HEK293 (cell line): ENCODE results near the gene ZNF35.

Experiments
- CTCF ChIA-PET: fragments of 350-600 bp; formaldehyde crosslinking; extraction: SDS; loops from one replicate; lab custom pipeline; 2021; ENCODE audit warnings: antibody characterized with exemption; lab: Yijun Ruan, JAX
- POLR2A ChIA-PET: fragments of 300-600 bp; formaldehyde crosslinking; extraction: SDS; loops from one replicate; lab custom pipeline; 2020; ENCODE audit warnings: antibody characterized with exemption, inconsistent platforms; lab: Yijun Ruan, JAX
- H3K27ac ChIP-seq: fragments of 200-500 bp; sonication (Bioruptor generic); 2 replicates; pipeline ENCODE4 v1.5.1; 2014; ENCODE audit warnings: low read depth, low read length, control low read depth, inconsistent platforms; ENCODE audit errors: extremely low read depth
- H3K36me3 ChIP-seq, 2 experiments: fragments of 200-500 bp in 1 of 2; sonication (Bioruptor generic) in 1 of 2; 1 replicate in 1 of 2; 2 replicates in 1 of 2; pipeline ENCODE4 v1.5.1; 2014 to 2017; ENCODE audit warnings: inconsistent platforms in 2 of 2, low read length in 2 of 2; ENCODE audit not compliant: control insufficient read depth in 2 of 2, insufficient read depth in 1 of 2
- H3K4me1 ChIP-seq: fragments of 200-500 bp; sonication (Bioruptor generic); 2 replicates; pipeline ENCODE4 v1.5.1; 2014; ENCODE audit warnings: mild to moderate bottlenecking, low read length, inconsistent platforms; ENCODE audit not compliant: control insufficient read depth, insufficient read depth
- H3K4me3 ChIP-seq: 2 replicates; pipeline ENCODE4 v1.5.1; 2011; ENCODE audit warnings: low read depth, mild to moderate bottlenecking, control low read depth, low read length, moderate library complexity
- H3K9me3 ChIP-seq: fragments of 200-500 bp; sonication (Bioruptor generic); 2 replicates; pipeline ENCODE4 v1.5.1; 2014; ENCODE audit warnings: low read depth, low read length, inconsistent platforms; ENCODE audit not compliant: control insufficient read depth, insufficient read depth
- GLI4 ChIP-seq: fragments of 450-650 bp; formaldehyde crosslinking; IDR thresholded peaks from 2 replicates; pipeline ENCODE4 v1.5.1; 2016; ENCODE audit warnings: missing biosample characterization, missing genetic modification characterization
- GLIS2 ChIP-seq: fragments of 450-650 bp; formaldehyde crosslinking; IDR thresholded peaks from 2 replicates; pipeline ENCODE4 v1.5.1; 2016; ENCODE audit warnings: missing biosample characterization, missing genetic modification characterization
- MZF1 ChIP-seq: fragments of 450-650 bp; formaldehyde crosslinking; IDR thresholded peaks from 2 replicates; pipeline ENCODE4 v1.5.1; 2017; ENCODE audit warnings: missing biosample characterization, missing genetic modification characterization, borderline replicate concordance
- SP3 ChIP-seq: fragments of 450-650 bp; formaldehyde crosslinking; IDR thresholded peaks from 2 replicates; pipeline ENCODE4 v1.5.1; 2016; ENCODE audit warnings: missing biosample characterization, missing genetic modification characterization
- SP7 ChIP-seq: fragments of 450-650 bp; formaldehyde crosslinking; IDR thresholded peaks from 2 replicates; pipeline ENCODE4 v1.5.1; 2016; ENCODE audit warnings: missing biosample characterization, missing genetic modification characterization
- TCF7L2 ChIP-seq: IDR thresholded peaks from 2 replicates; pipeline ENCODE4 v1.6.1; 2011; ENCODE audit warnings: low read depth, mild to moderate bottlenecking, inconsistent platforms, low read length, moderate library complexity, borderline replicate concordance
- YY2 ChIP-seq: fragments of 450-650 bp; formaldehyde crosslinking; IDR thresholded peaks from 2 replicates; pipeline ENCODE4 v1.5.1; 2016; ENCODE audit warnings: missing biosample characterization, missing genetic modification characterization
- ZBTB20 ChIP-seq: fragments of 450-650 bp; formaldehyde crosslinking; IDR thresholded peaks from 2 replicates; pipeline ENCODE4 v1.5.1; 2016; ENCODE audit warnings: missing biosample characterization, missing genetic modification characterization
- ZFP37 ChIP-seq: fragments of 450-650 bp; formaldehyde crosslinking; IDR thresholded peaks from 2 replicates; pipeline ENCODE4 v1.5.1; 2016; ENCODE audit warnings: missing biosample characterization, missing genetic modification characterization
- ZNF112 ChIP-seq: fragments of 450-650 bp; formaldehyde crosslinking; IDR thresholded peaks from 2 replicates; pipeline ENCODE4 v1.5.0; 2017; ENCODE audit warnings: missing biosample characterization, missing genetic modification characterization
- ZNF114 ChIP-seq: fragments of 450-650 bp; formaldehyde crosslinking; IDR thresholded peaks from 2 replicates; pipeline ENCODE4 v1.5.0; 2017; ENCODE audit warnings: missing biosample characterization, missing genetic modification characterization
- ZNF121 ChIP-seq: fragments of 450-650 bp; formaldehyde crosslinking; IDR thresholded peaks from 2 replicates; pipeline ENCODE4 v1.5.1; 2016; ENCODE audit warnings: missing biosample characterization, missing genetic modification characterization
- ZNF138 ChIP-seq: fragments of 450-650 bp; formaldehyde crosslinking; IDR thresholded peaks from 2 replicates; pipeline ENCODE4 v1.5.1; 2016; ENCODE audit warnings: missing biosample characterization, missing genetic modification characterization, borderline replicate concordance
- ZNF155 ChIP-seq: fragments of 450-650 bp; formaldehyde crosslinking; IDR thresholded peaks from 2 replicates; pipeline ENCODE4 v1.5.1; 2016; ENCODE audit warnings: missing biosample characterization, missing genetic modification characterization
- ZNF202 ChIP-seq: fragments of 450-650 bp; formaldehyde crosslinking; IDR thresholded peaks from 2 replicates; pipeline ENCODE4 v1.5.1; 2016; ENCODE audit warnings: missing biosample characterization, missing genetic modification characterization, borderline replicate concordance
- ZNF239 ChIP-seq: fragments of 450-650 bp; formaldehyde crosslinking; IDR thresholded peaks from 2 replicates; pipeline ENCODE4 v1.5.1; 2016; ENCODE audit warnings: missing biosample characterization, missing genetic modification characterization
- ZNF302 ChIP-seq: fragments of 450-650 bp; formaldehyde crosslinking; IDR thresholded peaks from 2 replicates; pipeline ENCODE4 v1.5.1; 2016; ENCODE audit warnings: missing biosample characterization, missing genetic modification characterization, low read depth
- ZNF404 ChIP-seq: fragments of 450-650 bp; formaldehyde crosslinking; IDR thresholded peaks from 2 replicates; pipeline ENCODE4 v1.5.1; 2017; ENCODE audit warnings: missing biosample characterization, missing genetic modification characterization
- ZNF416 ChIP-seq: fragments of 450-650 bp; formaldehyde crosslinking; IDR thresholded peaks from 2 replicates; pipeline ENCODE4 v1.5.1; 2016; ENCODE audit warnings: missing biosample characterization, missing genetic modification characterization
- ZNF514 ChIP-seq: fragments of 450-650 bp; formaldehyde crosslinking; IDR thresholded peaks from 2 replicates; pipeline ENCODE4 v1.5.1; 2016; ENCODE audit warnings: missing biosample characterization, missing genetic modification characterization
- ZNF521 ChIP-seq: fragments of 450-650 bp; formaldehyde crosslinking; IDR thresholded peaks from 2 replicates; pipeline ENCODE4 v1.5.1; 2017; ENCODE audit warnings: missing biosample characterization, mild to moderate bottlenecking, missing genetic modification characterization
- ZNF621 ChIP-seq: fragments of 450-650 bp; formaldehyde crosslinking; IDR thresholded peaks from 2 replicates; pipeline ENCODE4 v1.5.1; 2017; ENCODE audit warnings: missing biosample characterization, missing genetic modification characterization
- ZNF677 ChIP-seq: fragments of 450-650 bp; IDR thresholded peaks from 2 replicates; pipeline ENCODE4 v1.5.0; 2018; ENCODE audit warnings: missing biosample characterization, mild to moderate bottlenecking, missing genetic modification characterization, moderate library complexity
- ZNF768 ChIP-seq: fragments of 450-650 bp; formaldehyde crosslinking; IDR thresholded peaks from 2 replicates; pipeline ENCODE4 v1.5.1; 2018; ENCODE audit warnings: missing biosample characterization, mild to moderate bottlenecking, missing genetic modification characterization
- ZNF776 ChIP-seq: fragments of 450-650 bp; formaldehyde crosslinking; IDR thresholded peaks from 2 replicates; pipeline ENCODE4 v1.5.0; 2017; ENCODE audit warnings: missing biosample characterization, missing genetic modification characterization, borderline replicate concordance
- ZNF785 ChIP-seq: fragments of 450-650 bp; formaldehyde crosslinking; IDR thresholded peaks from 2 replicates; pipeline ENCODE4 v1.5.1; 2016; ENCODE audit warnings: missing biosample characterization, missing genetic modification characterization
- ZNF837 ChIP-seq: fragments of 450-650 bp; formaldehyde crosslinking; IDR thresholded peaks from 2 replicates; pipeline ENCODE4 v1.5.1; 2016; ENCODE audit warnings: missing biosample characterization, missing genetic modification characterization
- TF ChIP-seq, protein P1 (sequence below): fragments of 450-650 bp; IDR thresholded peaks from 2 replicates; pipeline ENCODE4 v1.5.1; 2018; ENCODE audit warnings: missing biosample characterization, missing genetic modification characterization
- TF ChIP-seq, protein P2 (sequence below): fragments of 450-650 bp; formaldehyde crosslinking; IDR thresholded peaks from 2 replicates; pipeline ENCODE4 v1.5.1; 2016; ENCODE audit warnings: missing biosample characterization, missing genetic modification characterization
- TF ChIP-seq, protein P3 (sequence below): fragments of 450-650 bp; formaldehyde crosslinking; IDR thresholded peaks from 2 replicates; pipeline ENCODE4 v1.5.1; 2017; ENCODE audit warnings: missing biosample characterization, mild to moderate bottlenecking, missing genetic modification characterization, moderate library complexity
- TF ChIP-seq, protein P4 (sequence below): fragments of 450-650 bp; formaldehyde crosslinking; IDR thresholded peaks from 2 replicates; pipeline ENCODE4 v1.5.1; 2017; ENCODE audit warnings: missing biosample characterization, missing genetic modification characterization

Gene ZNF35

DNA sequence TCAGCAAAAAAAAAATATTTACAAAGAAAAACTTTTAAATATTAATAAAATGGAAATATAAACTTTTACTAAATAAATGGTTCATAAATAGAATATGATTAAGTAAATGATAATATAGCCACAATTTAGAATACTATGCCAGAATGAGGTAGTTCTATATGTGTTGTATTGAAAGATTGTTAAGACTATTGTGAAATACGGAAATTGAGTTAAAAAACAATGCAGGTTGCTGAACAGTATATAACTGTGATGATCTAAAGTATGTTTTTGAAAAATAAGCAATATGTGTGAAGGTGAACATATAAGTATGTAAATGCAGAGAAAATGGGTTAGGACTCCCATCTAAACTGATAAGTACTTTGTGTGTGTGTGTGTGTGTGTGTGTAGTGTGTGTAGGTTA is 1.2 kb downstream of the ZNF35 start:
- POLR2A ChIA-PET, result no interaction called here
- Histone ChIP-seq H3K9me3 (no peaks in the 10 kb centered on the region), H3K36me3 (peaks cover 0 to 41% of the 10 kb centered on the region in 2 experiments; a peak in 2 of 3 replicates), H3K4me1 (no peaks in the 10 kb centered on the region), H3K27ac (no peak overlapping the region), H3K4me3 (no peak overlapping the region)
- TF ChIP-seq ZFP37 (tag by site-specific recombination) (no peak), ZBTB20 (tag by site-specific recombination) (no peak), ZNF112 (tag by site-specific recombination) (no peak), ZNF785 (tag by site-specific recombination) (no peak), ZNF114 (tag by site-specific recombination) (no peak), ZNF239 (tag by site-specific recombination) (no peak), ZNF155 (tag by site-specific recombination) (no peak), ZNF768 (tag by site-specific recombination) (no peak), ZNF521 (tag by site-specific recombination) (no peak), ZNF416 (tag by site-specific recombination) (no peak), ZNF202 (no peak), ZNF121 (tag by site-specific recombination) (no peak), ZNF837 (tag by site-specific recombination) (no peak), SP7 (no peak)
- TF ChIP-seq, protein P1, sequence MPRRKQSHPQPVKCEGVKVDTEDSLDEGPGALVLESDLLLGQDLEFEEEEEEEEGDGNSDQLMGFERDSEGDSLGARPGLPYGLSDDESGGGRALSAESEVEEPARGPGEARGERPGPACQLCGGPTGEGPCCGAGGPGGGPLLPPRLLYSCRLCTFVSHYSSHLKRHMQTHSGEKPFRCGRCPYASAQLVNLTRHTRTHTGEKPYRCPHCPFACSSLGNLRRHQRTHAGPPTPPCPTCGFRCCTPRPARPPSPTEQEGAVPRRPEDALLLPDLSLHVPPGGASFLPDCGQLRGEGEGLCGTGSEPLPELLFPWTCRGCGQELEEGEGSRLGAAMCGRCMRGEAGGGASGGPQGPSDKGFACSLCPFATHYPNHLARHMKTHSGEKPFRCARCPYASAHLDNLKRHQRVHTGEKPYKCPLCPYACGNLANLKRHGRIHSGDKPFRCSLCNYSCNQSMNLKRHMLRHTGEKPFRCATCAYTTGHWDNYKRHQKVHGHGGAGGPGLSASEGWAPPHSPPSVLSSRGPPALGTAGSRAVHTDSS, result no peak
- TF ChIP-seq, protein P2, sequence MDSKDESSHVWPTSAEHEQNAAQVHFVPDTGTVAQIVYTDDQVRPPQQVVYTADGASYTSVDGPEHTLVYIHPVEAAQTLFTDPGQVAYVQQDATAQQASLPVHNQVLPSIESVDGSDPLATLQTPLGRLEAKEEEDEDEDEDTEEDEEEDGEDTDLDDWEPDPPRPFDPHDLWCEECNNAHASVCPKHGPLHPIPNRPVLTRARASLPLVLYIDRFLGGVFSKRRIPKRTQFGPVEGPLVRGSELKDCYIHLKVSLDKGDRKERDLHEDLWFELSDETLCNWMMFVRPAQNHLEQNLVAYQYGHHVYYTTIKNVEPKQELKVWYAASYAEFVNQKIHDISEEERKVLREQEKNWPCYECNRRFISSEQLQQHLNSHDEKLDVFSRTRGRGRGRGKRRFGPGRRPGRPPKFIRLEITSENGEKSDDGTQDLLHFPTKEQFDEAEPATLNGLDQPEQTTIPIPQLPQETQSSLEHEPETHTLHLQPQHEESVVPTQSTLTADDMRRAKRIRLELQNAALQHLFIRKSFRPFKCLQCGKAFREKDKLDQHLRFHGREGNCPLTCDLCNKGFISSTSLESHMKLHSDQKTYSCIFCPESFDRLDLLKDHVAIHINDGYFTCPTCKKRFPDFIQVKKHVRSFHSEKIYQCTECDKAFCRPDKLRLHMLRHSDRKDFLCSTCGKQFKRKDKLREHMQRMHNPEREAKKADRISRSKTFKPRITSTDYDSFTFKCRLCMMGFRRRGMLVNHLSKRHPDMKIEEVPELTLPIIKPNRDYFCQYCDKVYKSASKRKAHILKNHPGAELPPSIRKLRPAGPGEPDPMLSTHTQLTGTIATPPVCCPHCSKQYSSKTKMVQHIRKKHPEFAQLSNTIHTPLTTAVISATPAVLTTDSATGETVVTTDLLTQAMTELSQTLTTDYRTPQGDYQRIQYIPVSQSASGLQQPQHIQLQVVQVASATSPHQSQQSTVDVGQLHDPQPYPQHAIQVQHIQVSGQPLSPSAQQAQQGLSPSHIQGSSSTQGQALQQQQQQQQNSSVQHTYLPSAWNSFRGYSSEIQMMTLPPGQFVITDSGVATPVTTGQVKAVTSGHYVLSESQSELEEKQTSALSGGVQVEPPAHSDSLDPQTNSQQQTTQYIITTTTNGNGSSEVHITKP (tag by site-specific recombination), result no peak
- CTCF ChIA-PET, result interaction anchor here (1.1 kb wide), 1 partner anchor 264 kb away, joined by 4 read pairs; no protein-coding TSS in a partner anchor

DNA sequence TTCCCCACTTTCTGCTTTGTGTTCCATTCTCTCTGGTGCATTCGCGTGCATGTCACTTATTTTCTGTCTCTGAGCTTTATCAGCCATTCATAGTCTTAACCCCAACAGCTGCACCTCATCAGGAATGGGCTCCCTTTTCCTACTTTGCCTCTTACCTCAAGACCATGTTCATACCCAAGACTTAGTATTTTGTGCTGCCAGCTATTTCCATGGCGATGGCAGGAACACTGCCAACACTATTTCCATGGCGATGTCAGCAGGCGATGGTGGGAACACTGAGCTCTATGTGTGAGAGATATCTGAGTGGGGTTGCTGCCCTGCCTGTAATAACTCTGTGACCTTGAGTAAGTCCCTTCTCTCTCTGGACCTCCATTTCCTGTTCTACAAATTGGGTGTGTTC is 5.5 kb downstream of the ZNF35 start:
- POLR2A ChIA-PET, result no interaction called here
- no peaks in the 10 kb centered on the region for H3K4me1 ChIP-seq
- H3K9me3 ChIP-seq, result no peaks in the 10 kb centered on the region
- no peak overlapping the region for H3K27ac ChIP-seq
- peaks cover 6 to 82% of the 10 kb centered on the region in 2 experiments for H3K36me3 ChIP-seq
- no peak overlapping the region for H3K4me3 ChIP-seq
- CTCF ChIA-PET, result no interaction called here
- TF ChIP-seq GLIS2 (tag by site-specific recombination) (no peak), ZNF138 (tag by site-specific recombination) (no peak), ZNF776 (no peak), ZNF404 (tag by site-specific recombination) (no peak), ZNF514 (tag by site-specific recombination) (no peak), ZNF202 (no peak), MZF1 (no peak), ZNF621 (no peak), TCF7L2 (no peak), YY2 (tag by site-specific recombination) (no peak), ZNF677 (tag by site-specific recombination) (no peak), GLI4 (tag by site-specific recombination) (no peak), ZNF302 (tag by site-specific recombination) (no peak), SP3 (no peak)
- TF ChIP-seq, protein P3, sequence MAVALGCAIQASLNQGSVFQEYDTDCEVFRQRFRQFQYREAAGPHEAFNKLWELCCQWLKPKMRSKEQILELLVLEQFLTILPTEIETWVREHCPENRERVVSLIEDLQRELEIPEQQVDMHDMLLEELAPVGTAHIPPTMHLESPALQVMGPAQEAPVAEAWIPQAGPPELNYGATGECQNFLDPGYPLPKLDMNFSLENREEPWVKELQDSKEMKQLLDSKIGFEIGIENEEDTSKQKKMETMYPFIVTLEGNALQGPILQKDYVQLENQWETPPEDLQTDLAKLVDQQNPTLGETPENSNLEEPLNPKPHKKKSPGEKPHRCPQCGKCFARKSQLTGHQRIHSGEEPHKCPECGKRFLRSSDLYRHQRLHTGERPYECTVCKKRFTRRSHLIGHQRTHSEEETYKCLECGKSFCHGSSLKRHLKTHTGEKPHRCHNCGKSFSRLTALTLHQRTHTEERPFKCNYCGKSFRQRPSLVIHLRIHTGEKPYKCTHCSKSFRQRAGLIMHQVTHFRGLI (tag by site-specific recombination), result no peak
- TF ChIP-seq, protein P4, sequence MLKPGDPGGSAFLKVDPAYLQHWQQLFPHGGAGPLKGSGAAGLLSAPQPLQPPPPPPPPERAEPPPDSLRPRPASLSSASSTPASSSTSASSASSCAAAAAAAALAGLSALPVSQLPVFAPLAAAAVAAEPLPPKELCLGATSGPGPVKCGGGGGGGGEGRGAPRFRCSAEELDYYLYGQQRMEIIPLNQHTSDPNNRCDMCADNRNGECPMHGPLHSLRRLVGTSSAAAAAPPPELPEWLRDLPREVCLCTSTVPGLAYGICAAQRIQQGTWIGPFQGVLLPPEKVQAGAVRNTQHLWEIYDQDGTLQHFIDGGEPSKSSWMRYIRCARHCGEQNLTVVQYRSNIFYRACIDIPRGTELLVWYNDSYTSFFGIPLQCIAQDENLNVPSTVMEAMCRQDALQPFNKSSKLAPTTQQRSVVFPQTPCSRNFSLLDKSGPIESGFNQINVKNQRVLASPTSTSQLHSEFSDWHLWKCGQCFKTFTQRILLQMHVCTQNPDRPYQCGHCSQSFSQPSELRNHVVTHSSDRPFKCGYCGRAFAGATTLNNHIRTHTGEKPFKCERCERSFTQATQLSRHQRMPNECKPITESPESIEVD (tag by site-specific recombination), result no peak
